Hypothalamus (tissue), 51 donors: Measurements from ENCODE around the gene COL9A1.

Experiments used
- DNase-seq, 51 donors: peaks; one replicate each; lab custom pipeline; 2025; lab: John Stamatoyannopoulos, UW

The COL9A1 gene

DNA sequence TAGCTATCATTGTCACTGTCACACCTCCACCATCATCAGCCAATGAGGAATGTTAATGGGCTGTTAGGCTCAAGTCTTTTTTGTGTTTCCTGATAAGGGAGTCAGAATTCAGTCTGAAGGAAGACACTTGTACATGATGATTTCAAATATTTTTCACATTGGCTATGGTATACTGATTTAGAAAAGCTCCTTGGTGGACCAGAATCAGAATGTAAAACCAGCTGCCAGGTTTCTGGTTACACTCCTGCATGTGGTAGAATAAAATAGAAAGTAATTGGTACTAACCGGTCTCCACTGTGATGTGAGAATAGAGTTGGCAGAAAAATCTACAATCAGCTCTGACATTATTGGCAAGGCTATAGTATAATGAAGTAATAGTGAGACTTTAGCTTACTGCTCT lies 10.7 kb downstream of the COL9A1 start:
- DNase-seq, result no peak

DNA sequence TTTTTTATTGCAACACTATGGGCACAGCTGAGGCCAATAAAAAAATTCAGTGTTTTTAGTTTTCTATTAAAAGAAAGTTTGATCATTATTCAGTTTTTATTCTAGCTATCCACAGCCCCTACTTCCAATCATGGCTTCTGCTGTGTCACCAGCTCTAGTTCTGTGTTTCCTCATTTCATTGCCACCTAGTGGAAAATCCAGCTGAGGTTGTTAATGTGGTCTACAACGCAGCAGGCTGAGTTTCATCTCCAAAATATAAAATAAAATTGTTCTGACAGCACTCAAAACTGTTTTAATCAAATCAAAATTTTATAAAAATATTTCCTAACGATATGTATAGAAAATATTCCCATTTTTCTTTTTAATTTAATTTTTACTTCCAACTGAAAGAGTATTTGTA lies 13.6 kb downstream of the COL9A1 start:
- peak in 1 of 51 donors; percentile 6 for DNase-seq

DNA sequence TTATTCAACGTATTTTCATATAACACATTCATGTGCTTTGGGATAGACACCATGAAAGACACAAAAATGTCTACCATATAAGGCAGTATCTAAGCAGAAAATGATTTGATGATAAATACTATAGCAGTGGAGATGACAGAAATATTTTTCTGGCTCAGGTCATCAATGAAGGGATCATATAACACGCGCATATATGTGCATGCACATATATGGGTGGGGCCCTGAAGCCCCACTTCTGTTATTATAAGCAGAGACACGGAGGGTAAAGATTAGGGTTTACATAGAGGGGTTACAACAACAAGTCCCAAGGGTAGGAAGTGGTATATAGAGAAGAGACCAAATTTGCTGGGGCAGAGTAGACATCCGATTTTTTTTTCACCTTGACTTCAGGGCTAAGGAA lies 16.0 kb downstream of the COL9A1 start:
- no peak for DNase-seq

DNA sequence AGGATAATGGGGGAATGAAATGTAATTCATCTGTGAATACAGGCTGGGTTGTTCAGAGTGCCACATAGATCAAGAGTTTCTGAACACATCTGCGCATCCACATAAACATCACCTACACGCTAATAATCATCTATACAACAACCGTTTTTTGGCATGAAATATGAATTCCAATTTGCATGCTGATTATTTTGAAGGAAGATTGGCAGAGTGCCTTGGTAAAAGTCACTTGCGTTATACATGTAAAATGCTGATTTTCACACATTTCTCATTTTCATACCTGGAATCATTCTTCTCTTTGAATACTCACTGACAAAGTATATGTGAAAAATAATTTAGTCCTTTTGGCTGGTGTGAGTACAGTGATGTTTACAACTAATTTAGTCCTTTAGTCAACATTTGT lies 17.7 kb downstream of the COL9A1 start:
- no peak for DNase-seq

DNA sequence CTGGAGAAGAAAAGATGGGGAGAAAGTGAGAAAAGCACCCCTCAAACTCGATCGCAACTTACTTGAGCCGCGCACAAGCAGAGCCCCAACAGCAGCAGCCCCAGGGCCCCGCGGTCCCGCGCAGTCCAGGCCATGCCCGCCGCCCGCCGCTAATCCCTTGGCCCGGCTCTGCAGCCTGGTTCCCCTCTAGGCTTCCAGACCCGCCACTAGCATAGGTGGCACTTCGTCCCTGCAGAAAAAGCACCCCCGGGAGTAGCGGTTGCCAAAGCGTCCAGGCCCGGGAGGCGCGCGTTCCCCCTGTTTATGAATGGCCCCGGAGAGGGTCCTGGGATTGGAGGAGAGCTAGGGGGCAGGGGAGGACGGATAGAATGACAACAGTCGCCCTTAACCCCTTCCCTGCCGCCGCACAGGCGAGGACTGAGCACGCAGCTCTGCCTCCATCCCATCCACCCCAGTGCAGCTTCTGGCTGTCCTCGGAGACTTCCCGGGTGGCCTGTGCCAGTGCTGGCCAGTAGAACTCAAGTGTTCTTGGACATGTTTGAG lies 19.9 kb downstream of the COL9A1 start:
- DNase-seq, result peak in 5 of 51 donors; percentile 3 to 10 (median 6)

DNA sequence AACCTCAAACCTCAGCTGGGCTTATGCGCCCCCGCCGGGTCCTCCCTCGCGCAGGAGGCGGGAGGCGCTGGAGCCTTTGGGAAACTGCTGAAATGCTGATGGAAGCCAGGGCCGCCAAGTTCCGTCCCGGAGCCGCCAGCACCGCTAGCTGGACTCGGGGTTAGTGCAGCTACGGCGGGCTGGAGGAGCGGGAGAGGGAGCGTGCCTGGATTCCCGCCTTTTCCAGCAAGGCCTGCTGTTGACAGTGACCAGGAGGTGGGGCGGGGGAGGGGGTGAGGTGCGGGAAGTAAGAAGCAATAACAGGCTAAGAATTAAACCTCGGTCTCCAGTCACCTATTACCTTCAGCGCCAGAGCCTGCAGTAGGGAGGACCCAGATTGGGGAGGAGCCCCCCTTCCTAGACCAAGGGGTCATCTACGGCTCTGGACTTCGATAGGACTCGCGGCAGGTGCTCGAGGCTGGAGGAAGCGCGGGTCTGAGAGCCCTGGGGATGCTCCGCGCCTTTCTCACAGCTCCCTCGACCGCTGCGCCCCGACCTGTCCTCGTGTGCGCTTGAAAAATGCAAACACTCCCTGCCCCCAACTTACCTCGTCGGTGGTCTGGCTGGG lies 20.5 kb downstream of the COL9A1 start:
- DNase-seq, result peak in 9 of 51 donors; percentile 2 to 18 (median 11)

DNA sequence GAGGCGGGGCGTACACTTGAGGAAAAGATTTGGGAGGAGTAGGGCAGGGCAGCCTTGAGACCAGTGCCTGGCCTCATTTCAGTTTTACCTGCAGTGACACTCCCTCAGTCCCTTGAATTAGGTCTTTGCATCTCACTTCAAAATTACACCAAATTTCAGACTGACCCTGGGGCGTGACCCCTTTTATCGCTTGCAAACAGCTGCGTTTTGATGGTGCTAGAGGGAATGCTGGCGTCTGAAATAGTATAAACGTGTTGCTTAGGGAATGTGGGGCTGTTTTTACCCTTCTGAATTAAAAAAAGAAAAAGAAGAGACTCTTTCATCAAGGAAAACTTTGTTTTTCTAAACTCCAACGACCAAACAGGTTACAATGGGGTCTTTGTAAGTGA lies 21.0 kb downstream of the COL9A1 start:
- no peak for DNase-seq

DNA sequence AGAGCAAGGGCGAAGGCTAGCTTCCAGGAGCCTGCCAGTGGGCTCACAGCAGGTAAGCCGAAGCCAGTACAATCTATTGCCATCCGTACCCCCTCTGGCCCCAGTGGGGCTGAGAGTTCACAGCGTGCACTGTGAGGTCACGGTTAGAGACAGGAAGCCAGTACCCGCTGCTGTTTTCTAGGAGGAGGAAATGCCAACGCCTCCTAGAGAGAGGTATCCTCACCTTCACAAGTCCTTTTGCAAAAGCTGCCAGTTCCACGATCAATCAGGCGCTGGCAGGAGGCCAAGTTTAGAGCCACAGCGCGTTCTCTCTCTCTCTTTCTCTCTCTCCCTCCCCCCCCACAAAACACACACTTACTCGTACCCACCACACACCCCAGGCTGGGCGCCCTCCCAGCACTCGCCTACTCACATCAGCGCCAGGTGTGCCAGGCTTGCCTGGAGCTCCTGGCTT lies 22.5 kb downstream of the COL9A1 start:
- DNase-seq, result peak in 6 of 51 donors; percentile 2 to 15 (median 6)

DNA sequence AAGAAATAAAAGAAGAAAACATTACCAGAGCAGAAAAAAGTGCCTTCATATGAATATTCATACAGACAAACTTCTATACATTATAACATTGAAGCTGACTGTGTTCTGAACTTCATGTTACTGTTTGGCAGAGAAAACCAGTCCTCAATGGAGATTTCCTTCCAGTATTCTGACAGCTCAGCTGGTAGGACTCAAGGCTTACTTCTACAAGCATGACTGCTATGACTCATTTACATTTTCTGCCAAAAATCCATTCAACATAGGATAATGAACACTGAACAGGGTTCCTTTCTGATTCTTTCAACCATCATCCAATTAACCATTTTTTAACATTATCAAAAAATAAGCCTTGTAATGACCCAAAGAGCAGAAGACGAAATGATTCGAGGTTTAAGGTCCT lies 25.4 kb downstream of the COL9A1 start:
- no peak for DNase-seq

DNA sequence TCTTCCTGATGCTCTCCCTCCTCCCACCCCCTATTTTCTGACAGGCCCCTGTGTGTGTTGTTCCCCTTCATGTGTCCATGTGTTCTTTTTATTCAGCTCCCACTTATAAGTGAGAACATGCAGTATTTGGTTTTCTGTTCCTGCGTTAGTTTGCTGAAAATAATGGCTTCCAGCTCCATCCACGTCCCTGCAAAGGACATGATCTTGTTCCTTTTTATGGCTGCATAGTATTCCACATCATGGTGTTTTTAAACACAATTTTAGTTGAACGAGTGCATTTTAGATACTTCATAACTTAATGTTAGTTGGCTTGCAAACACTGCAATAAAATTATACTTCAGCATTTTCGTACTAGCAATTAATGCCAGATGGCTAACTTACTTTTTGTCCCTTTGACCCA lies 28.5 kb downstream of the COL9A1 start:
- no peak for DNase-seq

DNA sequence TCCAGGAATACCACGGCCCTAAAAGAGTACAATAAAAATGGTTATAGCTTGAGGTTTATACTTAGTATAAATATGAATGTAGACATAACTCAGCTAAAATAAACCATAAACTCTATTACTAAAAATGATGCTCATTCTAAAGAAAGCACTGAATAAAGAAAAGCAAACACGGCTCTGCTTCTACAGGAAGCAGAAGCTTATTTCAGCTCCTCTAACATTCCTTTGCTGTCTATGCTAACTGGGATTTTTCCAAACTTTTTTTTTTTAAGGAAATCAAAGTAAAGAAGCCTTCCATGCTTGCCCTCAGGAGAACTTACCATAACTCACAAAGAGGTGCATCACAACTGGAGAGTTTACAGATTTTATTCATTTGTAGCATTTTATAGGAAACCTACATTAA lies 30.8 kb downstream of the COL9A1 start:
- no peak for DNase-seq

DNA sequence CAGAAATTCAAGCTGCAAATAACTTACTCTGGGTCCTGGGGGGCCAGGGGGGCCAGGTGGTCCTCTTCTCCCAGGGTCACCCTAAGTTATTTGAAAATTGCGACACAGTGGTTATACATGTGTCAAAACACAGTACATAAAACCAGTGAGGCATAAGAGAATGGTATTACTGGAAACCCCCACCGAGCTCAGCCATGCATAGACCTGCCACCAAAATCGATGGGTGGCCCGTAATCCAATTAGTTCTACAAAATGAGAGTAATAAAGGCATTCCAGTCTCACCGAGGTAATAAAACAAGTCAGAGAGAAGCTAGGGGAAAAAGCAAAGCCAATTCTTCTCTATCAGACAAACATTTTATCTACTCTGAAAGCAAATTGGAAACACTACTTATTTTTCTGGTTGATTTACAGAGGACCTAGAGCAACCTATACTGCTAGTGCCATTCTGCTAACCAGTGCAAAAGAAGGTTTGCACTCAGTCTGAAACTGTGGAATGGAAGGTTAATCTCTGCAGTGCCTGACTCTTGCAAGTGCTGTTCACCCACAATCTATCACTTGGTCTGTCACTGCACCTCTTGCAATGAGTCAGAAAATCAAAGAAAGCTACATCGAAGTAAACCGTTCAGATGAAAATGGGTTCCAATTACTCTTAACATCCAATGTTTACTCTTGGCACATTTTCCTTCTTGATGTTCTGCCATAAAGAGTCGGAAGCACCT lies 32.4 kb downstream of the COL9A1 start:
- no peak for DNase-seq

DNA sequence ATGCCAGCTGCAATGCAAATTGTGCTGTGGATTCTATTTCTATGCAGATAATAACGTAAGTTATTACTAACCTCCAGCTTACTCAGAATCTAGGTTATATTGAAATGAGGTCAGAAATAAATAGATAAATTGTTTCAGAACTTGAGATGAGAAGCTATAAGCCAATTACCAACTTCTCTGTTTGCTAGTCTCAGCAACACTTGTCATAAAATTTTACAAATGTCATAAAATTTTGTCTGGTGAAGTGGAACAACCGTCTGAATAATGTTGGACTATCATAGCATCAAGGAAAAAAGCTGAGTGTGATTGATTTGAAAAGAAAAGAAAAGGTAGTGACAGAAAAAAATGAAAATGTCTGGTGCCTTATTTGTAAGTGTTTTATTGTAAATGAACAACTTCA lies 36.7 kb downstream of the COL9A1 start:
- DNase-seq, result no peak

DNA sequence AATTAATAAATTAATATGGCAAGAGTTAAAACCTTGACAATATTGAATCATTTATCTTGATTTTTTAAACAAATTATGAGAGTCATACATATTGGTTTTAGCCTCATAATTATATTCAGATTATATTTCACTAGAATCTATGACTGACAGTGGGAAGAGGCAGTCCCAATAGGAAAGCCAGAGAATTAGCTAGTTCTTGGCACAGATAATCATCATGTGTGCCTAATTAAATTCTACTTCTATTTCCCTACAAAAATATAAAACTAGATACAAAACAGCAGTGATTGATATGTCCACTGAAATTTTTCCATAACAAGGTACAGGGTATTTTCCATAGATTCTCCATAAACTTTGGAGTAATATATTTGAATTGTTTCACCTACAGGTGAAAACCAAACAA lies 38.6 kb downstream of the COL9A1 start:
- DNase-seq, result no peak

DNA sequence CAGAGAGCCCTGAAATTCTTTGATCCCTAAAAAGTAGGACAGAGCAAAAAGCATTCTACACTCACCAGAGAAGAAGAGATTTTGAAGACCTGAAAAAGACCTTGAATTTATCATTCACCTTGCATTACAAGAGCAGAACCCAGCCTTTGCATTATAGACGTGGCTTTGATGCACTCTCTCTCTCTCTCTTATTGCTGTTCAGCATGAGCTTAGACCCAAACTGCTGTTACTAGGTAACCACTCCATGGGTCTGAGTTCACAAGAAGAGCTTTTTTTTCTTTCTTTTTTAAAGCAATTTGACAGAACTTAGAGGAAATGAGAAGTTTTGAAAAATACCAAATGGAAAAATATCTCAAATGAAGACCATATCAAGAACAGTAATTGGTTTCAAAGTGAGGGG lies 44.4 kb downstream of the COL9A1 start:
- DNase-seq, result no peak

DNA sequence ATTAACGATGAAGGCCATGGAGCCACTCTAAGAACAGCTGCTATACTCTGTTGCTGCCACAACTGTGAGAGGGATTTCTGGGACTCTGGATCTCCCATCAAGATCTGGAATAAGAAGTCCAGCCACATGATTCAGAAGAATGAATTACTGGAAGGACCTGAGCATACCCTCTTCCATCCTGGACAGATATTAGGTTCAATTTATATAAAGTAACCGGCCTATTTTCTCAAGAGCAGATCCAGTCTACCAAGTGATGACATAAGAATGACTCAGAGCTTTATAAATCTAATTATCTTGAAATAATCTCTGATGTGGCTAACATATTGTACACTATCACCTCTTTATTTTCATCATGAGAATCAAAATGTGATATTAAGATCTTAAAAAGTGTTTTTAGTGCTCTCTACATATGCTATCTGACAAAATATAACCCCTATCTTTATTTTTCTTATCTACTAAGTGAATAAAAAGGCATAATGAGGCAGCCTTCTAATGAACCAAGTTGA lies 45.1 kb downstream of the COL9A1 start:
- DNase-seq, result no peak

DNA sequence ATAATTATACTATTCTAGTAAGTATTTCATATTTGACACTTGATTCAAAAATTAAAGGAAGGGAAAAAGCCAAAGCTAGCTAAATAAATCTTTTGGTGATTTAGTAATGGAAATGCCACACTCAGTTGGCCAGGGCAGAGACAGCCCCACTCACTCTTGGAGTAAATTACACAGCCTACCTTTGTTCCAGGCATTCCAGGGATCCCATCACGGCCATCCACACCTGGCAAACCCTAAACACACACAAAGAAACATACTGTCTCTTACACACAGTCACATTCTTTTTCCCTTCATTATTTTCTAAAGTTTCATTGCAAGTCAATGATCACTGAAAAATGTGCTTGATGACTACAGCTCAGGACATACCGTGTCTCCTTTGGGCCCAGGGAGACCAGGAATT lies 48.1 kb downstream of the COL9A1 start:
- no peak for DNase-seq

DNA sequence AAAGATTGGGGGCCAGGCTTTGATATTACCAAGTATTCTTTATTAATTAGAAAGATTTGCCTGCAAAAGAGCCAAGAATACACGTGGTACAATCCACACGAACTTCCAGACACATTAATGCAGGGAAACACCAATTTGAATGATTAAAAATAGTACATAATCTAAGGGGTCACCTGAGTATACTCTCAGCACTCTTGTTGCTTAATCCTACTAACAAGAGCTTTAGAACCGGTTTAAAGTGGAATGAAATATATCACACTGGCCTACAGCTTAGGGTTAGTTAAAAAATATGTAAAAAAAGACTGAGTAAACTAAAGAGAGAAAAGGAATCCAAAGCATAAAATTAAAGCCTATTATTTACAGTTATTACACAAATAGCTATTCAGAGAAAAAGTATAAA lies 49.0 kb downstream of the COL9A1 start:
- DNase-seq, result no peak

DNA sequence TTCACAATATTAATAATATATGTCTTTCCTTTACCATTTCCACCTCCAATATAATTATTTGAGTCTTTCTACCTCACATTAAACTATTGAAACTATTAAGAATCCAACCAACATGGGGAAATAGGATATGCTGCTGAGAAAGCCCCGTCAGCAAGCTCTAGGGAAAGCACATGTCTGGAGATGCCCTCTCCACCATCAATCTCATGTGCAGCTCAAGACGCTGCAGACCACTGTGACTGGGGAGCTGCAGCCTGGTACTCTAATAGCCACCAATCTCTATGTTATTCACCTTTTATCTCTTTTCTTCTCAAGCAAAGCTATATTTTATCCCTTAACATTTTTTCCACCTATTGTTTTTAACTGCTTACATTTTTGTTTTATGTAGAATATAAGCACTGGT lies 50.3 kb downstream of the COL9A1 start:
- no peak for DNase-seq

DNA sequence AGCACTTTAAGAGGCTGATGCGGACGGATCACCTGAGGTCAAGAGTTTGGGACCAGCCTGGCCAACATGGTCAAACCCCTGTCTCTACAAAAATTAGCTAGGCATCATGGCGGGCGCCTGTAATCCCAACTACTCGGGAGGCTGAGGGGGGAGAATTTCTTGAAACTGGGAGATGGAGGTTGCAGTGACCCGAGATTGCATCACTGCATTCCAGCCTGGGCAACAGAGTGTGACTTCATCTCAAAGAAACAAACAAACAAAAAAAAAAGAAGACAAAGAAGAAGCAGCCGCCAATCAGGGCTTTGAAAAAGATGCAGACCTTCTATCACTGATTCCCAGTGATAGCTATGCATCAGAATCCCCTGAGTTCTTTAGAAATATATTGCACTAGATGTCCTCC lies 56.8 kb downstream of the COL9A1 start:
- DNase-seq, result no peak

DNA sequence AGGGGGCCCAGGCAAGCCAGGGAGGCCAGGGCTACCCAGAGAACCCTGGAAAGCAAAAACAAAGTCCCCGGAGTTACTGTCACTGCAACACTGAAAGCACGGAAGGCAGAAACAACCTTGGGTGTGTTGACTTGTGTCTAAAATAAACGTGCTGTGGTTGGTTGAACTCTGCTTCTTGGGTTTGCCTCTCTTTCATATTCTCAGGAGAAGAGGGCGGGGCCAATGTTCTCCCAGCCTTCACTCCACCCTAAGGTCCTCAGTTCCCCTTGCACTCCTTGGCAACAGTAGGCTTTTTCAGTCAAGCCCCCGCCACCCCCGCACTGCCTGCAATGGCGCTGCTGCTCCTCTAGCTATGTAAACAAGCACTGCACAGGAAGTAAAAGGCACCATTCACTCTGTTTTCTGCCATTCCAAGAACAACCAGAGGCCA lies 60.9 kb downstream of the COL9A1 start:
- peak in 1 of 51 donors; percentile 5 for DNase-seq

DNA sequence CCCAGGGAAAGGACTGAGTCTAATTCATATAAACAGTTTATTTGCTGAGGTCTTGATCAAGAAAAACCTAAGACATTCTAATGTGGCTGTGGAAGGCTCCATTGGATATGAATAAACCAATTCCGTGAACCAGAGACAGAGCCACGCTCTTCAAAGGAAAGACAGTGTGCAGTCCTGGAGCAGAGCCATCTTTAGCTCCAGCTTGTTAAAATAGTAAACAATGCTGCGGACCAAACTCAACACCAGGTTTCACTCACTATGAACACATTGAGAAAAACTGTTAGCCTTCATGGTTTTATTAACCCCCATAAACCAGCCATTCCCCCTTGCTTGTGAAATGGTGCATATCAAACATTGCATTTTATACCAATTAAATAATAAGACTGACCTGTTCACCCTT lies 61.9 kb downstream of the COL9A1 start:
- DNase-seq, result no peak
